NCI-H2107 treated with DMSO at 0.1 percent for 48 hours (cell line): Measurements from ENCODE around the gene PXYLP1.
A peak's percentile ranks its signal among the peaks of the same experiment; 100 is the strongest.

Source experiments
- DNase-seq: peaks from one replicate; lab custom pipeline; 2025; ENCODE audit not compliant: unreplicated experiment; lab: John Stamatoyannopoulos, UW

The PXYLP1 gene

GRCh38 chr3:141228395-141228794 is 3.2 kb upstream of the PXYLP1 start:
- no peak for DNase-seq

GRCh38 chr3:141229132-141229531 is 2.5 kb upstream of the PXYLP1 start:
- peak; percentile 19 for DNase-seq

DNA sequence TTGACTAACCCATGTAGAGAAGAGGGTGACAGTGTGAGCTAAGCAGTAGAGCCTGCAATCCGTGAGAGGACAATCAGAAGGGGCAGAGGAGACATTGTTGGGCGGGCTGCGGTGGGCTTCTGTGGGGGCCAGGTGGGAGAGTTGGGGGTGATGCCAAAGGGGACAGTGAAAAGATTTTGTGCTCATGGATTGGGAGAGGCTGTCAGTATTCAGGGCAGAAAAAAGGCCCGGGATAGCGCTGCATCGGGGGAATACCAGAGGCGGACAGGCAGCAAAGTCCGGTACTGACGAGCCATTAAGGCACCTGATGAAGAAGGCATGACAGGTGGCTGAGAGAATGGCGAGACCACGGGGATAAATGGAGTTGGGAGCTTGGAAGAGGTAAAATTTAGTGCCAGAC is 1.3 kb upstream of the PXYLP1 start:
- DNase-seq: no peak

GRCh38 chr3:141231952-141232823 is 563 bp downstream of the PXYLP1 start:
- DNase-seq: peak; percentile 25

DNA sequence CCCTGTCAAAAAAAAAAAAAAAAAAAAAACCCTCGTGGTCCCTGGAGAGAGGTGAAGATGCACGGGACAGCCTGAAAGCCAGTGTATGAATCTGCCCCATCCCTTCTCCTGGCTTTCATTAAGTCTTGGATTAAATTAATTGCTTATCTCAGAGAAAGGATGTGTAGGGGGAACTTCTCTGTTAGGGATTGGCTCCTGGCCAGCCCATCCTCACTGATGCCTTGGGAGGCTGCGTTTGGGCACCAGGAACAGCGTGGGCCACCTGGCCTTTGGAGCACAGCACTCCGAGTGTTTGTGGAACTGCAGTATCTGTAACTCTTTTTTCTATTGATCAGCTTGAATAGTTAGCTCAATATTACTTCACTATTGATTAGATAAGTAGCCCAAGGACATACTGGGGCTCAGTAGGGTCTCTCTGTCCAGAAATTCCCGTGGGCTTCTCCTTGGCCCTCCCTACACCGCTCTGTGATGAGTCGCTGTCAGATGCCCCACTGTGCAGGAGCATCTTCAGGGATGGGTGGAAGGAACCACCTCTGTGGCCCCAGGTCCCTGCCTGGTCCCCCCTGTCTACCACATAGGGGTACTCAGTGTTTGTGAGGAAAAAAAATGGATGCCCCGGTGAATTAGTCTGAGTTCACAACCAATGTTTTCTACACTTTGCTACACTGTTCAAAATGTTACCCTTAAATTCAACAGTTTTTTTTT is 2.0 kb downstream of the PXYLP1 start:
- DNase-seq: no peak

DNA sequence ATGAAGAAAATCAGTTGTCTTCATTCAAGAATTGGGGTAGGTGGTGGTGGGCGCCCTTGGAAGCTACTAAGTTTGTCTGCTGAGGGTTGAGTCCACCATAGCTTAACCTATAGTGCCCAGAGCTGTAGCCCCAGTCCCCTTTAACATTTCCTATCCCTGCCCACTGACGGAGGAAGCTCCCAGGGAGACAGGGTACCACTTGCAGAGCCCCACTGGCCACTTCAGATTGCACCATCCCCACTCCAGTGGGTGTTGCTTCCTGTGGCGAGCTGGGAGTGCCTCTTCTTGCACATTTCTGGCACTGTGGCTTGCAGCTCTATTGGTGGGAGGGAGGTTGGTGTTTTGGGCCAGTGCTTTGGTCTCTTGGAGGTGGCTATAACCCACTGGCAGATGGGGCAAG is 2.7 kb downstream of the PXYLP1 start:
- no peak for DNase-seq

DNA sequence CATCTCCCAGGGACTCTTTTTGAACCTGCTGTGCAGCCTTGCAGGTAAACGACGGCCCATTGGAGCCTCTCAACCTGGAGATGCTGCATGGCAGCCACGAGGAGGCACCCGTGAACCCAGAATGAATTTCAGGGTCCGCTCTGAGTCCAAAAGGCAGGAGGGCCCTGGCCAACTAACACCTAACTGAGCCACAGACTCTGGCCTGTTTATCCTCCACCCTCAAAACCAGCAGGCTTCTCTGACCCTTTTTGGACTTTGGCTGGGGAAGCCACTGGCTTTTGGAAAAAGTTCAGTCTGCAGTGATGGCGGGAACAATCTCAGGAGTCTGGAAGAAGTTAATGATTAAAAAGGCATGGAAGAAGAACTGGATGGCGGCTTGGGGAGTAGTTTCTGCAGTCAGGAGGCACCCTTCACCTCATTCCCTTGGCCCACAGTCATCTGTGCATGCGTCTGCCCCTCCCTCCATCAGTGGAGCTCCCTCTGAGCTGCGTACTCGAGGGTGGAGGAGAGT is 4.1 kb downstream of the PXYLP1 start:
- no peak for DNase-seq

- peak; percentile 19 for DNase-seq
Measured at GRCh38 chr3:141236361-141236760, 4.7 kb downstream of the PXYLP1 start.

- peak; percentile 71 for DNase-seq
Measured at GRCh38 chr3:141237701-141238521, 6.3 kb downstream of the PXYLP1 start.

GRCh38 chr3:141239511-141240281 is 8.1 kb downstream of the PXYLP1 start:
- DNase-seq: no peak

DNA sequence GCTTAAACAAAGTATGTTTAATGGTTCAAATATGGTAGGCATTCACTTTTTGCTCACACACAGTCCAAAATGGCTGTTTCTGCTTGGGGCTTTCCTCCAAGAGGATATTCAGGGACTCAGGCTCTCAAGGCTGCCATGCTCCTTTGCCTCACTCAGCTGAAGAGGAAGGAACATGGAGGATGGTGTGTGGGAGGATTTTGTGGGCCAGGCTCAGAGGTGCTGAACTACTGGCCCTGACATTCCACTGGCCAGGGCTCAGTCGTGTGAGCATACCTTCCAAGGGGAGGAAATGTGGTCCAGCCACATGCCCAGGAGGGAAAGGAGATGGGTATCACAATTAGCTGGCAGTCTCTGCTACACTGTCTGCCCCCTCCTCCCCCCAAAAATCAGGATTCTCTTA is 8.7 kb downstream of the PXYLP1 start:
- DNase-seq: no peak

GRCh38 chr3:141240687-141241615 is 9.3 kb downstream of the PXYLP1 start:
- no peak for DNase-seq

DNA sequence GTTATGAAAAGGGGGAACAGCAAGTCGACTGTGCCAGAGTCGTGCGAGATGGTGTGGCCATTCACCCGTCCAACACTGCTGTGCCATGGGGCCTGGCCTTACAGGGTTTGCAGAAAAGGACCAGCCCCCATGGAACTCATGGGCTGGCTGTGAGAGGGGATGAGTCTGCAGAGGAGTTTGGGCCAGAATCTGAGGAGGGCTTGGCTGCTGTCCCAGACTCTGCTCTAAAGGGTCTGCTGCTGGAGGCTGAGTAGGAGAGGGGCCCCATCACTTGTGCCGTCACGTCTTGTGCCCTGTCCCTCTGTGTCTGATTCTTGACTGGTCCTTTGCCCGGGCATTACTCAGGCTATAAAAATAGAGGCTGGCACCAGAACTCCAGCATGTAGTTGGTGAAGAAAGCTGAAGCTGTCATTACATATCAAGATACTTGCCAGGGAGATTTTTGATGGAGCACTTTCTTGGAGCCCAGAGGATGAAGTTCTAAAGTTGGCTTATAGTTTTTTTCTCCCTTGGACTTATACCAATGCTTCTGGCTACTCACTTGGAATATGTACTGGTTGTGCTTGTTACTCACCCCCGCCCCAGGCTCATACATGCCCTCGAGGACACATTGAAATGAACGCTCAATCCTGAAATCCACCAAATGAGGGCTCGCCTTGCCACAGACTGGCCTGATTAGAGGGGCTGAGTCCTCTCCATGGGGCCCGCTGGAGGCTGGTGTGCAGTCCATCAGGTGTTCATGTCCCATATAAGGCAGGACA is 10.2 kb downstream of the PXYLP1 start:
- no peak for DNase-seq

DNA sequence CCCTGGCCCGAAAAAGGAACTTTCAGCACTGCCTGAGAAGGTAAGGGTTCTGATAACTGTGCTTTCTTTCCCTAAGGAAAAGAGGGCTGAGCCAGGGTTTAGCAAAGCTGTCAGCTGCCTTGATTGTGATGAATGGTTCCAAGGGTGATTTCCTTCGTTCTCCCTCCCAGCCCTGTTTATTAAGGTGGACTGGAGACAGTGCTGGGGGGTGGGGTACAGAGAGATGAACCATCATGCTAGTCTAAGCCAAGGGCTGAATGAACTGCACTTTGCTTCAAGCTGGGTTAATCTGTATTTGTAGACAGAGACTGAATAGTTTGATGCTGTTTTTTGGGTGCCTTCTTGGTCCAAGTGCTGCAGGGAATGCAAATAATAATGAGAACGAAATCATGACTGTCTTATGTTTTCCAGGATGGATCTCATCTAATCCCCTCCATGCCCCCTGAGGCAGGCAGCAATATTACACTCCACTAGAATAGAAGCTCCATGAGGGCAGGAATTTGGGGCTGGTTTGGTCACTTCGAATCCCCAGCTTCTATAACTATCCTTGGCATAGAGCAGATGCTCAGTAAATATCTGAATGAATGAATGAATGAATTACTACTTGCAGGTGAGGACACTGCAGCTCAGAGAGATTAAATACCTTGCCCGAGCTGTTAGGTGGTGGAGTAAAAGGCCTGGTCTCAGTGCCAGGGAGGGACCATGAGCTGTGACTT is 10.9 kb downstream of the PXYLP1 start:
- DNase-seq: no peak

GRCh38 chr3:141243271-141243707 is 11.7 kb downstream of the PXYLP1 start:
- DNase-seq: peak; percentile 30

DNA sequence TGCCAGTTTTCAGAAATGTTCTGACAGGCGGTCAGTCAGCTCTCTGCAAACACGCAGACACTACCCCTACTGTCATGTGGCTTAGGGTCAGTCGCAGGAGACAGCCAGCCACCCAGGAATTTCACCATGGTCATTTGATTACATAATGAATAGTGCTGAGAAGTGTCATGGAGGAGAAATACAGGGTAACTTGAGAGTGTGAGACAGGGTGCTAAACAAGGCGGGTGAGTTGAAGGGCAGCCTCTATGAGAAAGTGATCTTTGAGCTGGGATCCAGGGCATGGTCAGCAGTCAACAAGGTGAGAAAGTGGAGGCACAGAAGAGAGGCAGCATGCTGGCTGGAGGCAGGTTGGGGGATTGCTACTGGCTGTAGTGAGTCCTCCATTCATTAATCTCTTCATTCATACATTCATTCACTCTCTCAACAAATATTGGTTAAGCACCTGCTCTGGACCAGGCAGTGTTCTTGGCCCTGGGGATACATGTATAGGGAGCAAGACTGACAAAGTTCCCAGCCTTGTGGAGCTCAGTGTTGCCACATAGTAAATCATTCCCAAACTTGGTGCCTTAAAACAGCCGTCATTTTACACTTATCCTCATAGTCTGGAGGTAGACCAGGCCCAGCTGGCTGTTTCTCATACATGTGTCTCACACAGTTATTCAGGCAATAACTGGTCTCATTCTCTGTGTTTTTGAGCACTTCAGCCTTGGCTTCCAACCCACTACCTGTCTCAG is 14.8 kb downstream of the PXYLP1 start:
- DNase-seq: no peak

- DNase-seq: no peak
Measured at GRCh38 chr3:141246958-141247301, 15.3 kb downstream of the PXYLP1 start.
